HG03378 (cell line): ENCODE results near the gene RBFOX2.

Experiments
- ATAC-seq: cut with Tn5 transposase; IDR thresholded peaks from one replicate; pipeline ENCODE4 v1.9.1; 2021; ENCODE audit warnings: mild to moderate bottlenecking, moderate library complexity; ENCODE audit not compliant: unreplicated experiment

The RBFOX2 gene

GRCh38 chr22:35873426-35873825 lies 155.2 kb downstream of the RBFOX2 start:
- no peak for ATAC-seq

- no peak for ATAC-seq
These were observed 156.2 kb downstream of the RBFOX2 start for GRCh38 chr22:35872451-35872850.

DNA sequence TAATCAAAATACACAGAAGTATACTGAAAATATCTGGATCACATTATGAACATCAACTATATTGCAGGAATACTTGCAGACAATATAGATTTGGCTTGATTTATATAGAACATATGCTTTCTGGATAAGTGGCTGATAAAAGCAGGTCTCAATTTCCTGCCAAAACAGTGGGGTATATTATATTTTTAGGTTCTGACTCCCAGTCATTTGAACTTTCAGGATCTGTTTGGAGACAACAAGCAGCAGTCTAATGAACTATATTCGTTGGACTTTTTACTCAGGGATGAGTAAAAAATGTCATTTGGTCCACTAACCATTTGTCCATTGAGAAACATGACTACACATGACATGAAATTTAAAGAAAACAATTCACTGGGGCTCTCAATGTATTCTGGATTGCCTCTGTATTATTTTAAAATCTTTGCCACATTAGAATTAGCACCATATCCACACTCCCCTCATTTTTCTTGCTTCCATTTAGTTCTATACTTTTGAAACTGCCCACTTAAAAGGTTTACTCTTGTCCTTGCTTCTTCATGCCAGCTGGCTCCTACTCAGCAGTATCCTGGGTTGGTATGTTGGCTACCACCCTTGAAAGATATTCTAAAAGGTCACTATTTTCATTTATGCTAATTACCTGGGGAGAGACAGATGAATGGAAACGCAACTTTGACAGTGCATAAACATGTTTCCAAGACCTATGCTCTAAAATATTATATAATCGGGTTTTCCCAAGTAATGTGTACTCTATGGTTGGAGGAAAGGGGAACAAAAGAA lies 157.9 kb downstream of the RBFOX2 start:
- no peak for ATAC-seq

DNA sequence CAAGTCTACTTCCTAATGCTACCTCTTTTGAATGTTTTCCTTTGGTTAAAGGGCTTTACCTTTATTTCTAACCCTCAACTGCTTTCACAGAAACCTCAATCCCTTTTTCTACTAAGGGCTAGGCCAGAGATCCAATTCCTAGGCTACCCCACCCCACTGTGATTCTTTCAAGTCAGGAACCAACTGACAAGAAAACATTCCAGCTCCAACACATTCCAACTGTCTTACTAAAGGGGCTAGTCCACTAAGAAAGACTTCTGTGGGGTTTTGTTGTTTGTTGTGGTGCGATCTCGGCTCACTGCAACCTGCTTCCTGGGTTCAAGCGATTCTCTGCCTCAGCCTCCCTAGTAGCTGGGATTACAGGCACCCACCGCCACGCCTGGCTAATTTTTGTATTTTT lies 159.7 kb downstream of the RBFOX2 start:
- no peak for ATAC-seq

DNA sequence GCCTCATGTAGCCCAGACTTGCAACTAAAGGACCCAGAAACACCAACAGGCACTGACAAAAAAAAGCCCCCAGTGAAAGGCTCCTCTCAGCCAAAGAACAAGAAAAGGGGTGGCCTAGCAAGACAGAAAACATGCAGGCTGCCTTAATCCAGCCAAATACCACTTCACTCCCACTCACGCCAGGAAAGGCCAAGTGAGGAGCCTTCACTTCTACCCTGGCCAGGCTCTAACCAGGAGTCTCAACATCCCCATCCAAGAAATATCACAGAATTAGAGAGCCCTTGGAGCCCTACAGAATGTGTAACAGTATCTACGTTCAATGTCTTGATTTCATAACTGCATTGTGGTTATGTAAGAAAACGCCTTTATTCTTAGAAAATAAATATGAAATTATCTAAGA lies 162.0 kb downstream of the RBFOX2 start:
- no peak for ATAC-seq

GRCh38 chr22:35864545-35865165 lies 164.0 kb downstream of the RBFOX2 start:
- ATAC-seq, result no peak

GRCh38 chr22:35863432-35863831 lies 165.2 kb downstream of the RBFOX2 start:
- no peak for ATAC-seq

DNA sequence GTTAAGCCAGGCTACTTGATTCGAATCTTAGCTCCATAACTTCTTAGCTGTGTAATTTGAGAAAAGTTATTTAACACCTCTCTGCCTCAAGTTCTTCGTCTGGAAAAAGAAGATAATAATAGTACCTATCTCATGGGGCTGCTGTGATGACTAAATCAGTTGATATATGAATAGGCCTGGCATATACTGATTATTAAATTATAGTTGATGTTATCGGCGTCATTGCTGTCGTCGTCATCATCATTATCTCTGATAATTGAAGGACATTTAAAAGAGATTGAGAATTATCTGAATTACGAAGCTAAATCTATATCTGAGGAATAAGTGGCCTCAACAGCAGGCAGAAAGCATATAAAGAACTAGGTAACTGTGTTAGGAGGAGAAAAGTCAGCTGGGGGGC lies 165.9 kb downstream of the RBFOX2 start:
- ATAC-seq, result no peak

GRCh38 chr22:35861451-35861850 lies 167.2 kb downstream of the RBFOX2 start:
- no peak for ATAC-seq

DNA sequence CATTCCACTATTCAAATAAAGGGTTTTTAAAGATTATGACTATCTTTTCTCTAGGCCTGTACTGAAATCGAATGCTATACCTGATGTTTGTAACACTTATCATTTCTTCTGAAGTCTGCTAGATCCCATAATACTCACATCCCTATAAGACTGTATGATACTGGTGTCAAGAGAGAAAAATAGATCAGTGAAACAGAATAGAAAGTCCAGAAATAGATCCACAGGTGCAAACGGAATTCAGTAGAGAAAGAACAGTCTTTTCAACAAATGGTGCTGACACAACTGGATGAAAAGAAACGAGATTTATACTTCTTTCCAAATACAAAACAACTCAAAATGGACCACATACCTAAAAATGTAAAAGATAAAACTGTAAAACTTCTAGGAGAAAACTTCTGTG lies 167.8 kb downstream of the RBFOX2 start:
- no peak for ATAC-seq

DNA sequence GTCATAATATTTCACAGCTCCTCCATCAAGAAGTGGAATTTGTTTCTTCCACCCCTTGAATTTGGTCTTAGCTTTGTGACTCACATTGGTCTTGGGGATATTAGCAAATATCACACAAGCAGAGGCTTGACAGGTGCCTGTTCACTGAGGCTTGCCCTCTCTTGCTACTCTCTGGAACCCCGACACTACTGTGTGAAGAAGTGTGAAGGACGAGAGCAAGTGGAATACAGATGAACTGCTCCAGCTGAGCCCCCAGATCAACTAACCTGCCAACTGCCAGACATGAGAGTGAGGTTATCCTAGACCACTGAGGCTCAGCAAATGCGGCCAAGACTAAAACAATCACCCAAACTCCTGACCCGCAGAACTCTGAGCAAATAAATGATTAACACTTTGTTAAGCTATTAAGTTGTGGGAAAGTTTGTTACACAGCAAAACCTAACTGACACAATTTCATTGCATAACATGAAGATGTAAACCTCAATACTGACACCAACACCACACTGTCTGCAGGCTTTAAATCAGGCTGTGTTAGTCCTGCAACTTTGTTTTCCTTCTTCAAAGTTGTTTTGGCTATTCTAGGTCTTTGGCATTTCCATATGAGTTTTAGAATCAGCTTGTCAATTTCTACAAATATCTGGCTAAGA lies 168.4 kb downstream of the RBFOX2 start:
- no peak for ATAC-seq

DNA sequence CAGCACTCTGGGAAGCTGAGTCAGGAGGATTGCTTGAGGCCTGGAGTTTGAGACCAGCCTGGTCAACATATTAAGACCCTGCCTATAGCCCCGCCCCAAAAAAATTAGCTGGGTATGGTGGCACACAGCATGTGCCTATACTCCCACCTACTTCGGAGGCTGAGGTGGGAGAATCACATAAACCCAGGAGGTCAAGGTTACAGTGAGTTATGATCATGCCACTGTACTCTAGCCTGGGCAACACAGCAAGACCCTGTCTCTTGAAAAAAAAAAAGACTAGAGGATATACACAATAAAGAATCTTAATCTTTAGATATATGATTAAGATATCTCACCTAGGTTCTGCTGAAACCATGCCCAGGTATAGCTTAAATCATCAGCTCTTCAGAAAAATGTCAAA lies 174.3 kb downstream of the RBFOX2 start:
- ATAC-seq, result no peak

- ATAC-seq, result no peak
These were observed 176.5 kb downstream of the RBFOX2 start for GRCh38 chr22:35852076-35852475.

DNA sequence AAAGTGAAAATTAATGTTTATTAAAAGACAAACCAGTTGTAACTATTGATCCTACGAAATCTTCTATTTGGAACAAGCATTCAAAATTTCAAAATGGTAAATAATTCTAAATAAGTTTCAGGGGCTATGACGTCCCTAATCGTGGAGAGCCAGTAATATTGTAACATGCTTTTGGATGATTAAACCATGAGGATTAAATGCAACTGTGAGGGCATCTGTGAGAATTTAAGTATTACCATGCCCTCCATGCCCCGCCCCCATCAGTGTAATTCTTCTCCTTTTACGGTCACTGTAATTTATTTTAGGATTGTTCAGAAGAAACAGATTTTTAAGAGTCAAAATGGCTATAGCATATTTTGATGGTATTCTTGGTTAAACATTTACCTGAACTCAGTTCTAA lies 177.8 kb downstream of the RBFOX2 start:
- no peak for ATAC-seq

GRCh38 chr22:35846804-35847203 lies 181.8 kb downstream of the RBFOX2 start:
- ATAC-seq, result no peak

GRCh38 chr22:35844886-35845285 lies 183.7 kb downstream of the RBFOX2 start:
- no peak for ATAC-seq

- ATAC-seq, result no peak
These were observed 185.7 kb downstream of the RBFOX2 start for GRCh38 chr22:35842954-35843353.

DNA sequence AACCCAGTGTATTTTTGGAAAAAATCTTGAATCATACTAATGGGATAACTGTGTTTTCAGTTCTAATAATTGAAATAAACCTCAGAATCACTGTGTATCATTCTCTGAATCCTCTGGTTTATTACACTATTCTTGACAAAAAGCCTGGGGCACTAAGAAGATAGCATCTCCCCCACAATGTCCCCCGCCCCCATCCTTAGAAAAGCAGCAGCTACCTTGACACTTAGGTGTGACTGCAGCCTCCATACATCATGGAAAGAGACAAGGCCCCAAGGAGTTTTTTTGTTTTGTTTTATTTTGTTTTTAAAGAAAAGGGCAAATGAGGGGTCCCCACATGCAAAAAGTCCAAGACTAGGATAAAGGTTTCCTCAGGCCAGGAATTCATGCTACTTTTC lies 186.1 kb downstream of the RBFOX2 start:
- ATAC-seq, result no peak

GRCh38 chr22:35841907-35842518 lies 186.6 kb downstream of the RBFOX2 start:
- no peak for ATAC-seq

- ATAC-seq, result no peak
These were observed 188.3 kb downstream of the RBFOX2 start for GRCh38 chr22:35840302-35840739.

GRCh38 chr22:35839841-35840301 lies 188.8 kb downstream of the RBFOX2 start:
- ATAC-seq, result no peak
